Measurements from ENCODE around the gene SPTAN1.
"Not testable (repeated sequence)": the region's sequence is repeated elsewhere in the genome, so short reads cannot be mapped to it uniquely, and the experiment has no call there.

The SPTAN1 gene

DNA sequence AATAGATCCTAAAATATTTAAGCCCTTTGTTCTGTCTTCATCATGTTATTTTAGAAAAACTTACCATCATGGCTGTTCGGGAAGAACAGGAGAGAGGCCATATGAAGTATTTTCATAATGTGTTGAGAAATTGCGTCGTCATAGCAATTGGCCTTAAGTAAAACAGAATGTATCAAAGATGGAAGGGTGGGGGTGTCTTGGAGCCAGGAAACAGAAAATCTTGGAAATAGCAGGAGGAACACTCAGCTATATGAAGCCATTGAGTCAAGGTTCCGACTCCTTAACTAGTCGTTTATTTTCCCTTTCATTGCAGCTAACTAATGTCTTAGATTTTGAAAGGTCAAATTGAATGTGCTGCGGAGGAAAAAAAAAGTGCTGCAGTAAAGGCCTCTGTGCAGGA lies 1.3 kb downstream of the SPTAN1 start:
- DNase-seq: no peak

DNA sequence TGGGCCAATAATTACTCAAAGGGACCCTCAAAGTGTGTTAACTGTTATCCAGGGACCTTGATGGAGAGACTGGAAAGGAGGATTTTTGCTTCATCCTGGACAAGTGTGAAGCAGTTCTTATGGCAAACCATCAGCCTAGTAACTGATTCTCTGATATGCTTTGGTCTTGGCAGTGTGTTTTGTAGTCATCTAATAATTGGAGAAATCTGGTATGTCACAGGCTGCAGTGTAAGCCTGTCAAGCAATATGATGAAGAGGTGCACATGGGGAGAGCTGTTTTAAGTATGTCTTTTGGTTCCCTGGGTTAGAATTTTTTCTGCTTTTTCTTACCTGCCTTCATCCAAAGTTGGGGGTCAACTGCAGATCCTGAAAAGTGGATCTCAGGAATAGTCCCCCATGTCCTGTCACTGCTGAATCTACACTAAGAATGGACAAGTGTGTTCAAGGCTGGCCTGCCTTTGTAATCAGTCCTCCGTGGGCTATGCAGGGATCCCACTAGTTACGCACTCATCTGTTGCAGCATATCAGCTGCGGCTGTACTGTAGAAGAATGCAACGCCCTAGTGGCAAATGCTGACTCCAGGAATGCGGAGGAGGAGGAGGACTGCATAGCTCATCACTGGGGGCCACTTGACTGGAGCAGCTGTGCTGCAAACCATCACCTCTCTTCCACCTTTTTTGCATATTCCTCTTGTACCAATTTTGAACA lies 1.9 kb downstream of the SPTAN1 start:
- DNase-seq: peak; percentile 14

DNA sequence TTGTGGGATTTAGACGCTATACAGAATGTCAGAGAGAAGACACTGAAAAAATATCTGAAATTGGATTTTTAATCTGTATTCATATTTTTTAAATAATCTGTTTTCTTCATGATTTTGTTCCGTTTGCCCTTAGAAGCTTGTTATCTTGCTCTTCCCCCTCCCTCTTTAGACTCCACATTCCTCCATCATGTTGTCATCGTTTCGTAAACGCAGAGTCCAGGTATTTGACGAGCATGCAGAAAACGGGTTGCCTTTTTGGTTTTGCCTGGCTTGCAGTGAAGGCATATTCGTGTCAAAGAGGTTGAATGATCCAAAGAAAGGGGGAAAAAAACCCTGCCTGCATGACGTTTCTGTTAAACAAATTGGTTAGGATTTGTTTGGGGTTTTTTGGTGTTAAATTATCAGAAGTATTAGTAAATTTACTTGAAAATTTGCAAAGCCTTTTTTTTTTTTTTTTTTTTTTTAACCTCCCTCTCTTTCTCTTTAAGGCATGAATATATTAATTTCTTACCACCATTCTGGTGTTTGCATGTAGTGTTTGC lies 2.9 kb downstream of the SPTAN1 start:
- no peak for DNase-seq

DNA sequence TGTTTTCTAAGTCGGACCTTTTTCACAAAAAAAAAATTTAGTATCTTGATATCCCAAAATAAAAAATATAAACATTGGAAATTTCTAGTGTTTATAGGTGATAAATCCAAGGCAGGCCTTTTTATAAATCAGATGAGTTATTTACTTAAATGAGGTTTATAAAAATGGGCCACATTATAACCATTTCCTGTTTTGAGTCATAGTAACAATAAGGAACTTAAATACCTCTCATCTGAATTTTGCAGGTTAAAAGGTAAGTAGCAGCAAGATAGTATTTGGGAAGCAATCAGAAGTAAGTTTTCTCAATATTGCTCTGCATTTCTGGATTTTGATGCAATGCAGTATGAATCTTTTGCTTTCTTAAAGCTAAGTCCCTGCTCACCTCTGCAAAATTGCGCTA lies 3.9 kb downstream of the SPTAN1 start:
- no peak for DNase-seq

DNA sequence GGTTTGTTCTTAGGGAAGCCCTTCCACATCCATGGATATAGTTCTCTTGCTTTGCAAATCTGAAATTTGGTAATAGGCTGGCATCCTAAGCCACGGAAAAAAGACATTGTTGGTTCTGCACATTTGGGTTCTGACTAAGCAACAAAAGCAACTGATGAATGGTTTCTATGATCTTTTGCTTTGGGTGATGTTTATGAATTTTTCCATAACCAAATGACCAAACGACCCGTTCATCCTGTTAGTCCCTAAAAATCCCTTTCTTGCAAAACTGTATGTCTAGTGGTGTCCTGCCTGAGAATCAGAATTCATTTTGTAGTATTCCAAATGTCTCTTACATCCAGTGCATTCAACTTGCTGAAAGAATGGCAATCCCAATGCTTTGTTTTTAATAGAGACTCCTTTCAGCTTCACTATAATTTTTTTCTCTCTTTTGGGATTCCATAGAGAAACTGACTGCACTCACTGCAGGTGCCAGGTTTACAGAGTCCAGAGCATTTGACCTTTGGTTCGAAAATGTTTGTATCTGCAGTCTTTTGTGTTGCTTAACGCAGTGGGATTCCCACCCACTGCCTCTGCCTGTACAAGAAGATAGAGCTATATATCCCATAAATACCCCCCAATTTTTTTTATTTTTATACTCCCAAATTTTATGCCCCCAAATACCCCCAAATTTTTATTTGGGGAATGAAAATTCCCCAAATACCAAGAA lies 4.7 kb downstream of the SPTAN1 start:
- DNase-seq: no peak

DNA sequence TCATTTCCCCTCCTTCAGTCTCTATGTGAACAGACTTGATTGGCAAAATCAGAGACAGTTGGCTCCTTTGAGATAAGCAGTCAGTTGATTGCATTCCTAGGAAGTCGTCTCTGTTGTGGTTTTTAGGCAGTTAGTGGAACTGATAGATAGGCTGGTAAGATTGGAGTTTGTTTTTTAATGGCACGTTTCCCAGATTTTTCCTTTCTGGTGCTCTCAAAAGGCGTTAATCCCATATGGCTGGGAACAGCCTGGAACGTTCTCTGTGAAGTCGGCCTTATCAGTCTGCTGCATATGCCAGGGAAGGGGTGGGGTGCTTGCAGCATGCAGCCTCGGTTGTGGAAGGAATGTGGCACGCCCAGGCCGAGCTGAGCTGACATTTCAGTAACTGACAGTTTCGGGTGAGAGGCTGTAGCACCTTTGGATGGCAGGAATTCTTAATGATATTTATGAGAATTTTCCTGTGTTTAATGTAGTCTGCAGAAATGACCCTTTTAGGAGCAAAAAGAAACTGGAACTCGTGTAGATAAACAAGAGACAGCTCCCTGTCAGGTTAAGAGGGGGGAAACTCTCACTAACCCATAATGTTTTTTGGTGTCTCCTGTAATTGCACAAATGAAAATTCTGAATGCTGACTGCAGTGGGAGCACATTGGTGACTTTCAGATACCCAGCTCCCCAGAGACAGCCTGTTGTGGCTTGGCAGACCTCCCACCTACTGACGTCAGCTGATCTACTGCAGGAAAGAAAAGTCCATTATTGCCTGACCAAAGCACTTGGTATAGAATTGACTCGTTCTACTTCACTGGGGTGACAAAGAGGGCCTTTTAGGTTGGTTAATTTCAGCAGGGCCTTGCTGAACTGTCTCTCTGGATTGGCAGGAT lies 6.3 kb downstream of the SPTAN1 start:
- peak; percentile 57 for DNase-seq

DNA sequence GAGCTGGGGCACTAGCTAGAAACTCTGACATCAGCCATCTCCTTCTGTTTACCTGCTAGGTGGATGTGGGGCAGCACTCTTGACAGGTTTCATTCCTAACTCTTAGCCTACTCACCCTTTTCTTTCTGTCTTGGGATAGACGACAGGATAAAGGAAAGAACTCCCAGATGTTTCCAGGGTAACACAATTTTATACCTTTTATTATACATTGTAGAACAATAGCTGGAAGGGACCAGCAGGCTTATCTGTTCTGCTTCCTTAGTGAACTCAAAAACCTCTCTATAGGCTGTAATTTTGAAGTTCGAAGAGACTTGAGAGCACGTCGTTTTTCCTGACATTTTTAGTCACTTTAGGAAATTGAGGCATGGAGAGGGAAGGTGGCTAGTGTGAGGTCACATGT lies 13.2 kb downstream of the SPTAN1 start:
- no peak for DNase-seq

DNA sequence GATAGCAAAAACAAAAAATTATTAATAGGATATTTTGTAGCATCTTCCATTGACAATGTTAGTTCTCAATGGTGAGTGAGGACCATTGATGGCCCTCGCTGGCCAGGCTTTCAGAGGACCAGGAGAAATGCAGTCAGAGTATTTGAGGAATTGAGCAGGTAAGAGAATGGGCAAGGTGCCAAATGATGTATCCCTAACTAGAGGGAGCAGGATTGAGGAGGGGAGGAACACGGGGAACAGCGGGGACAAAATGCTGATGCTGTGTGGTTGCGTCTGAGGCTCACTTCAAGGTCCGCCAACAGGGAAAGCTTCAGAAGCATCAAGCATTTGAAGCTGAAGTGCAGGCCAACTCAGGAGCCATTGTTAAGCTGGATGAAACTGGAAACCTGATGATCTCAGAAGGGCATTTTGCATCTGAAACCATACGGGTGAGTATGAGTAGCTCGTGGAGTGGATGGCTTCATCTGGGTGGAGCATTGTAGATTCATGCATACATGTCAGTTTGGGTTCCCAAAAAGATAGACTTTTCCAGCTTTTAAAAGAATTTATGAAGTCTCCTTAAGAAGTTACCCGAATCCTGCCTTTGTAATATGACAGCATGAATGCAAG lies 16.2 kb downstream of the SPTAN1 start:
- DNase-seq: no peak

DNA sequence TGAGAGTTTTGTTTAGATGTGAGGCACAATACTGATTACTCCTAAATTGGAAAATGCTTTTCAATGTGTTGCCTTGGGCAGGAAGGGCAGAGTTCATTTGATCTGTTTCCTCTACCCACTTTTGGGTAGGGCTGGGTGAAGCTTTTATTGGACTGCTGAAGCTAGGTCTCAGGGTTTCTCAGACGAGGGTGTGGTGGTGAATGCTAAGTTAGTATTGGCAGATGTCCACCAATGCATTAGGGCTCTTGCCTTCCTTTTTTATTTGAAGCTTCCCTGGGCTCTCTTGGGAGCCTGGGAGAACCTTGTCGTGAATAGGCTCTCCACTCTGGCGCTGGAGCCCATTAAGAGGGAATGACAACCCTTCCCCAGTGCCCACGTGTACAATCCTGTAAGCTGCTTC lies 23.1 kb downstream of the SPTAN1 start:
- DNase-seq: no peak

DNA sequence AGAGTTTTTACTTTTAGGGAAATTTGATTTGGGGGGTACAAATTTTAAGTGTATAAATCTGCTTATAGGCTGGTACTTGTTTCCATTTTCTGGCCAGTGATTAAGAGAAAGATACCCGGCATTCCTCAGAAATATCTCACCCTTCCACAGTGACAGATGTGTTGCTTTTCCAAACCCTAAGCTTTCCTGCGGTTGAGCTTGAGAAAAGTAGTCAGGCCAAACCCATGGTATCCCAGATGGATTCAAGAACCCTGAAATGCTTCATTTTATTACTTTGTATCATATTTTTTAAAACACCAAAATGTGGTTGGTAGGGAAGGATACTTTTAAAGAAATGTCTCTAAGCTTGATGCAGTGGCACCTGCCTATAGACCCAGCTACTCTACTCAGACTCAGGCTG lies 23.5 kb downstream of the SPTAN1 start:
- no peak for DNase-seq

DNA sequence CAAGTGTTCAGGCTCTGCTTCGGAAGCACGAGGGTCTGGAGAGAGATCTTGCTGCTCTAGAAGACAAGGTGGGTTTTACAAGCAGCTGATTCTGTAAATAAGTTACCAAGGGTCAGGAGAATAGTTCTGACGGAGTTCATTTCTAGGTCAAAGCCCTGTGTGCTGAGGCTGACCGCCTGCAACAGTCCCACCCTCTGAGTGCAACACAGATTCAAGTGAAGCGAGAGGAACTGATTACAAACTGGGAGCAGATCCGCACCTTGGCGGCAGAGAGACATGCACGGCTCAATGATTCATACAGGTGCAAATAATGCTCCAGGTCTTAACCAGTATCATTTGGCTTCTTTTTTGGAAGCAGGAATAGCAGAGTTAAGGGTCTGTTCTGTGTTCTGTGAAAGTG lies 24.8 kb downstream of the SPTAN1 start:
- DNase-seq: no peak

DNA sequence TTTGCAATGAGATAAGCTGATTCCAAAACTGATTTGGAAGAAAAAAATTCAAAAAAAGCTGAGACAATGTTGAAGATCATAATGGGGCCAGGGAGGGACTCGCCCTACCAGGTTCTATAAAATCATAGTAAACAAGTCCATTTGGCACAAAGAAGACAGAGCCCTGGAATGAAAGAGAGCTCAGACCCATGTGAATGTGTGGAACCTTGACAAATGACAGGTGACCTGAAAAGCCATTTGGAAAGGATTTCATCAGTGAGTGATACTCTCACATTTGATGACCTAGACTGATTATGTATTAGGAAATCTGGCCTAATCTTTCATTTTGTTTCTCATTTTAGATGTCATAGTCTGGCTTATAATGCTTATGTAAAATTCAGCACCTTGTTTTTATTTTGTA lies 26.8 kb downstream of the SPTAN1 start:
- DNase-seq: no peak

DNA sequence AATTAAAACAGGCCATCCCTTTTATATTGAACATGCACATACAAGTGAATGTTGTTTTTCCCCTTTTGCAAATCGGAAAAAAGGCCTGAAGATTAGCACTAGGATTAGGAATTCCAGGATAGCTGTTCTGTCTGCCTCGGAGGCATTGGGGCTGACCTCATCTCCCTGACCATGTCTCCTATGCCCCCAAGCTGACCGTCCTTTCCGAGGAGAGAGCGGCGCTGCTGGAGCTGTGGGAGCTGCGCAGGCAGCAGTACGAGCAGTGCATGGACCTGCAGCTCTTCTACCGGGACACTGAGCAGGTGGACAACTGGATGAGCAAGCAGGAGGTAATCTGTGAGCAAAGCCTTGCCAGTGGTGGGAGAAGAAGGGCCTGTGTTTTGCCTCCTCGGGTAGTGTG lies 28.3 kb downstream of the SPTAN1 start:
- no peak for DNase-seq

DNA sequence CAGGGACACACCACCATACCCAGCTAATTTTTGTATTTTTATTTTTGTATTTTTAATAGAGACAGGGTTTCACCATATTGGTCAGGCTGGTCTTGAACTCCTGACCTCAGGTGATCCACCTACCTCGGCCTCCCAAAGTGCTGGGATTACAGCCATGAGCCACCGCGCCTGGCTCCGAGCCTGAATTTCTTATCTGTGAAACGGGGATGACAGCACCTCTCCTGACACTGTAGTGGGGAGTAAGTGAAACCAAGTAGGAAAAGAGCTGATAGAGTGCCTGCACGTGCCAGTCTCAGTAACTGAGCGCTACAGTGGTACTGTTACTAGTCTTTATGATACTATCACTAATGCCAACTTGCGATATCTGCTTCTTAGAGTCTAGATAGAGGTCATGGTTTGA lies 32.8 kb downstream of the SPTAN1 start:
- not testable (repeated sequence) for DNase-seq

DNA sequence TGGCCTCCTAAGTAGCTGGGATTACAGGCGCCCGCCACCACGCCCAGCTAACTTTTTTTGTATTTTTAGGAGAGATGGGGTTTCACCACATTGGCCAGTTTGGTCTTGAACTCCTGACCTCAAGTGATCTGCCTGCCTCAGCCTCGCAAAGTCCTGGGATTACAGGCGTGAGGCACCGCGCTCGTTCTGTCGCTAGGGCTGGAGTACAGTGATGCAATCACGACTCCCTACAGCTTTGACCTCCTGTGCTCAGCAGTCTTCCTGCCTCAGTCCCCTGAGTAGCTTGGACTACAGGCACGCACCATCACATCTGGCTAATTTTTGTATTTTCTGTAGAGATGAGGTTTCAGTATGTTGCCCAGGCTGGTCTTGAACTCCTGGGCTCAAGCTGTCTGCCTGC lies 34.5 kb downstream of the SPTAN1 start:
- not testable (repeated sequence) for DNase-seq

DNA sequence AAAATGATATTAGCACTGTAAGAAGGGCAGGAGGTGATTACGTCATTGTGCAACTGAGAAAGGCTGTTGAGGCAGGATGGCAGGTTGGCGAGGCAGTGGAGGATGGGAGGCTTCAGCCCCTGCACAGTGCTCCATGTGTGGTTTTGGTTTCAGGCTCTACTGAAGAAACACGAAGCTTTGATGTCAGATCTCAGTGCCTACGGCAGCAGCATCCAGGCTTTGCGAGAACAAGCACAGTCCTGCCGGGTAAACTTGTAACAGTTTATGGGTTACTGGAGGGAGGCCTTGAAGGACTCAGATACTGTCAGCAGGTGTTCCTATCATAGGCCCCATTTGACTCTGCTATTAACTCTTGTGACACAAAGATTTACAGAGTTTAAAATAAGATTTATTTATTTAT lies 35.1 kb downstream of the SPTAN1 start:
- peak; percentile 62 for DNase-seq

DNA sequence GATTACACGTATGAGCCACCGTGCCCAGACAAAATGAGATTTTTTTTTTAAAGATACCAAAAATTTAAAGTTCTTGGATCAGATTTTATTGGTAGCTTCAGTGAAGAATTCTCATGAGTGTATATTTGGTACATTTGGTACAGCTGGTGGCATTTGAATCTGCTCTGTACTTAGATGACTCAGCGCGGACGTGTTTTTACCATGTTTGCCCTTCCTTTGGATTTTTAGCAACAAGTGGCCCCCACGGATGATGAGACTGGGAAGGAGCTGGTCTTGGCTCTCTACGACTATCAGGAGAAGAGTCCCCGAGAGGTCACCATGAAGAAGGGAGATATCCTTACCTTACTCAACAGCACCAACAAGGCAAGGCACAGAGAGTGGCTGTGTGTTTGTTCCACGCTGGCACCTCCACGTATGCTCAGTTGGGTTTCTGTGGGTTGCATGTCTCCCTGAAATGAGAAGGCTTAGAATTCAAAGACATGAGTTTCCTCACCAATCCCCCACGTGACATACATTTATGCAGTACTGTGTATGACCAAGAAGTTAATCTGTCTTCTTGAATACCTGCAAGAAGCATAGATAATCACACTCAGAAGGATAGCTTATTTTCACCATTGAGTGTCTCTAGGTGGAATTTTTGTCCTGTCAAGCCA lies 36.3 kb downstream of the SPTAN1 start:
- DNase-seq: no peak

DNA sequence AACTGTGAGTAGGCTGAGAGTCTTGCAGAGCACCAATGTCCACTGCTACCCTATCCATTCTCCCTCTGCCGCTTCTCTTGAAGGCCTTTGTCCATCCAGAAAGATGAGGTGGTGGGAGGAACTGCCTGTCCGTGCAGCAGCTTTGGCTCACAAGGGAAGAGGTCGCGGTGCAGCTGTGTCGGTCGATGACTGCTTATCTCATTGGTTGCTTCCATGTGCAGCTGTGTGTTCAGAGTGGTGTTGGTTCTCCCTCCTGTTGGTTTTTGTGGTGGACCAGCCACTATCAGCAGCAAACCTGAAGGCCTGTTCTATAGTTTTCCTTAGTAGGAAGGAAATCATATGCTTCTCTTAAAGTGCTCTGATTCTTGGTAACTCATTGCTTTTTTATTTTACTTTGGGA lies 40.7 kb downstream of the SPTAN1 start:
- DNase-seq: no peak

DNA sequence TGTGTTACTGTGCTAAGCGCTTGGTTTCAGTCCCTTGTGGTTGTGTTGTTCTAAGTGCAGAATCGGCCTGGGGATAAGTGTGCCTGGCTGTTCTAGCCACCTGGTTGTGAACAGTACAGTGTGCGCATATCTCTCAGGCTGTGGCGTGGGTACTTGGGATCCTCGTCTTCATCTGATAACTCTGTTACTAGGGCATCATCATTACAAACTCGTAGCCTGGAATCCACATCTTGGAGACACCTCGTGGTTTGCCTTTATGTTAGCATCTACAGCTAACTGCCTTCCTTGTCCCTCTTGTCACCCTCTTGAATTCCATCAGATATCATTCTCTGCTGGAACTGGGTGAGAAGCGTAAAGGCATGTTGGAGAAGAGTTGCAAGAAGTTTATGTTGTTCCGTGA lies 41.5 kb downstream of the SPTAN1 start:
- no peak for DNase-seq

DNA sequence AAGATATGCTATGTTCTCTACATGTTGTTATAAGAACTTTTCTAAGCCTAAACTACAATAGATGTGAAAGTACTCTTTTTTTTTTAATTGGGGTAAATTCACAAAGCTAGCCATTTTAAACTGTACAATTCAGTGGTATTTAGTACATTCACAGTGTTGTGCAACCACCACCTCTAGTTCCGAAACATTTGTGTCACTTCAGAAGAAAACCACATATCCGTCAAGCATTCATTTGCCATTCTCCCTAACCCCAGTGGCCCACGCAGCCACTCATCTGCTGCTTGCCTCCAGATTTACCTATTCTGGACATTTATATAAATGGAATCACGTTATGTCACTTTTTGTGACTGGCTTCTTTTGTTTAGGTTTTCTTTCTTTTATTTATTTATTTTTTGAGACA lies 43.1 kb downstream of the SPTAN1 start:
- DNase-seq: no peak

DNA sequence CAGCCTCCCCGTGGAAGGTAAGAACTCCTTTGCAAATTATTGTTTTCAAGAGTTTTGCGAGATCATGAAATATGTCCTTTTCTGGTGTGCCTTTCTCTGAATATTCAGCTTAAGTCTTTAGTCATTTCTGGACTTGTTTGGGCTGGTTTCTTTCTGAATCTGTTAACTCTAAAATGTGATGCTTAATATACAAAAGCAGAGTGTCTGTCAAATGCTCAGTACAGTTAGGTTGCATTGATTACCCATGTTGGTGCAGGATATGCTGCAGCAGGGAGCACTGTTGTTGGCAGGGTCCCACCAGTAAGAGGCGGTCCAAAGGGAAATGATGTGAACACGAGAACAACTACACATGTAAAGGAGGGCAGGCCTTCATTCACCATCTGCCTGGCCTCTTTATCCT lies 47.7 kb downstream of the SPTAN1 start:
- DNase-seq: no peak

DNA sequence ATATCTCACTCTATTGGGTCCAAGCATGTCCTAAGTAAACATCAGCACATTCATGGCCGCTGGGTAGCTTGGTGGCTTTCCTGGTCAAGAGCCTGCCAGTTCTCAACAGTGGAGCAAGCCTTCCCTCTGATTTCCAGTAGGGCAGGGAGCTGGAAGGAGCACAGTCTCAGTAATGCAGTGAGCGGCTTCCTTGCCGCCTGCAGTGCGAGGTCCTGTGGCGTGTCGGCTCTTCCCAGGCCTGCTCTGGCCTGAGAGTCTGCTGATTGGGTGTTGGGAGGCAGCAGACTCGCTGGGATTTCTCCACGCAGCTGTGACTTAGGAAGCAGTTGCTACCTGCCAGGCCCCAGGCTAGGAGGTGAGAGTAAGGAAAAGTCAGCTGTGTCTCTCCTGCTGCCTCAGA lies 51.3 kb downstream of the SPTAN1 start:
- DNase-seq: no peak
